B cell (primary cell): ENCODE results near the gene SCFD2.

ENCODE experiments used
- EZH2 ChIP-seq: IDR thresholded peaks from 2 replicates; pipeline ENCODE4 v1.6.1; 2012; ENCODE audit warnings: borderline replicate concordance, low read depth, mild to moderate bottlenecking, moderate library complexity, low read length; ENCODE audit not compliant: insufficient read depth, poor library complexity, severe bottlenecking
- TF ChIP-seq, protein P1 (sequence below): fragments of 200-600 bp; IDR thresholded peaks from one replicate; pipeline ENCODE4 v1.8.0; 2022; ENCODE audit warnings: antibody characterized with exemption, mild to moderate bottlenecking

DNA sequence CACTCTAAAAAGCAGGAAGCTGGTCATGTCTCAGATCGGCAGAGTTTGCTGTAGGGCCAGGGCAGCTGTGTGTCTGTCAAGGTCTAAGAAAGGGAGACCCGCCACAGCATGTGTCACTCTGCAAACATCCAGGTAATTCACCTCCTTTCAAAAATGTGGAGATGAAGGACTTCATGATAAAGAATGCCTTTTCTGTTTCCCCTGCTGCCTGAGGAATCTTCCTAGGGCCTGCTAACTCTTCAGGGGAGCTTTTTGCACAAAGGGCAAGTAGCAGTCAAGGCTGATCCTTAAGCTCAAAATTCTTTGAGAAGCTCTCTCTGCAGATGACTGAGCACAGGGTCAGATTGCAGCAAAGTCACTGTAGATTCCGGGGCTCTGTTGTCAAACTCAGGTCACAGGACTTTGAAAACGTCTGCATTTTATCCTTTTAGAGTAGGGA lies 482.7 kb downstream of the SCFD2 start:
- TF ChIP-seq, protein P1, sequence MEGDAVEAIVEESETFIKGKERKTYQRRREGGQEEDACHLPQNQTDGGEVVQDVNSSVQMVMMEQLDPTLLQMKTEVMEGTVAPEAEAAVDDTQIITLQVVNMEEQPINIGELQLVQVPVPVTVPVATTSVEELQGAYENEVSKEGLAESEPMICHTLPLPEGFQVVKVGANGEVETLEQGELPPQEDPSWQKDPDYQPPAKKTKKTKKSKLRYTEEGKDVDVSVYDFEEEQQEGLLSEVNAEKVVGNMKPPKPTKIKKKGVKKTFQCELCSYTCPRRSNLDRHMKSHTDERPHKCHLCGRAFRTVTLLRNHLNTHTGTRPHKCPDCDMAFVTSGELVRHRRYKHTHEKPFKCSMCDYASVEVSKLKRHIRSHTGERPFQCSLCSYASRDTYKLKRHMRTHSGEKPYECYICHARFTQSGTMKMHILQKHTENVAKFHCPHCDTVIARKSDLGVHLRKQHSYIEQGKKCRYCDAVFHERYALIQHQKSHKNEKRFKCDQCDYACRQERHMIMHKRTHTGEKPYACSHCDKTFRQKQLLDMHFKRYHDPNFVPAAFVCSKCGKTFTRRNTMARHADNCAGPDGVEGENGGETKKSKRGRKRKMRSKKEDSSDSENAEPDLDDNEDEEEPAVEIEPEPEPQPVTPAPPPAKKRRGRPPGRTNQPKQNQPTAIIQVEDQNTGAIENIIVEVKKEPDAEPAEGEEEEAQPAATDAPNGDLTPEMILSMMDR = no peak
- TF ChIP-seq EZH2 = no peak
